K562 (cell line): ENCODE measurements around the gene KIAA1958.

Experiments used
- FOXA3 ChIP-seq, 2 experiments: fragments of 450-650 bp in 1 of 2; sonication (generic) in 1 of 2; formaldehyde crosslinking; IDR thresholded peaks in 1 of 2; conservative IDR thresholded peaks in 1 of 2; 2 replicates each; pipeline versions ENCODE4 v1.4.0 to v1.8.0; 2020 to 2022; ENCODE audit warnings: mild to moderate bottlenecking in 2 of 2, missing genetic modification reagents in 1 of 2
- GABPA ChIP-seq: fragments of 200-800 bp; sonication (Bioruptor generic); conservative IDR thresholded peaks from 2 replicates; pipeline ENCODE4 v1.6.1; 2016; ENCODE audit warnings: low read depth, missing genetic modification characterization, missing compliant biosample characterization
- HNRNPH1 ChIP-seq: fragments of 200-400 bp; formaldehyde crosslinking; optimal IDR thresholded peaks from 2 replicates; pipeline ENCODE3; 2017; ENCODE audit warnings: low read depth, mild to moderate bottlenecking, low read length, moderate library complexity
- PCBP2 ChIP-seq: fragments of 200-400 bp; formaldehyde crosslinking; IDR thresholded peaks from 2 replicates; pipeline ENCODE4 v1.6.1; 2018; ENCODE audit warnings: low read length, low read depth, mild to moderate bottlenecking, moderate library complexity; ENCODE audit not compliant: poor library complexity, severe bottlenecking
- RAD51 ChIP-seq: fragments of 450-650 bp; IDR thresholded peaks from 2 replicates; pipeline ENCODE4 v1.7.1; 2016; ENCODE audit warnings: low read depth, mild to moderate bottlenecking, borderline replicate concordance
- SIN3A ChIP-seq, 2 experiments: fragments of 150-350 bp in 1 of 2; IDR thresholded peaks; 2 replicates each; pipeline ENCODE4 v1.6.1; 2011 to 2016; ENCODE audit warnings: borderline replicate concordance in 2 of 2, low read depth in 2 of 2, low read length in 2 of 2, mild to moderate bottlenecking in 2 of 2, moderate library complexity in 2 of 2; ENCODE audit not compliant: control insufficient read depth in 1 of 2
- TCF7L2 ChIP-seq: fragments of 150-350 bp; IDR thresholded peaks from 2 replicates; pipeline ENCODE4 v1.6.1; 2016; ENCODE audit warnings: low read depth, mild to moderate bottlenecking, low read length, moderate library complexity
- ZNF707 ChIP-seq: fragments of 250-450 bp; sonication (Bioruptor Pico); conservative IDR thresholded peaks from 2 replicates; pipeline ENCODE4 v1.8.0; 2022; ENCODE audit warnings: inconsistent platforms, mild to moderate bottlenecking, moderate library complexity

DNA sequence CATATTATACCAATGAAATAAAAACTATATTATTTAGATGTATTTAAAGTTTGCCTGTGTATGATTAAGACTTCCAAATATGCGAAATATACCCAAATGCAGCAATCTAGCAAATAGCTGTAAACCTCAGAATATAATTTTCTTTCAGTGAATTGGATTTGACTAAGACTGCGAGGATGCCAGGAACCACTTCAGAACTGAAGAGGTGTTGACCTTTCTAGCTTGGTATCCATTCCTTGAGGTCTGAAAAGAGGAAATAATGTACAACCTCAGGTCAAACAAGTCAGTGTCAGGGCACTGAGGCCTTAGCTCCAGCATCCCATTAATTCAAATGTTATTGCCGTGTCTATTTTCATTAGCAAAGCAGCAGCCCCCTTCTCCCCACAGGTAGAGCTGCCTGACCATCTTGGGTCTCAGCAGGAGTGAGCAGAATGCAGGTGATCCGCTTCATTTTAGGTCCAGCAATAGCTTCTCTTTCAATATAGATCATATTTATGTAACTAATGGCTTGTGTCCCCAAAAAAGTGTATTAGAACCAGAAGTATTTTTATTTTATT lies 100.0 kb downstream of the KIAA1958 start:
- TF ChIP-seq ZNF707 (no peak), PCBP2 (no peak), RAD51 (no peak), SIN3A (IDR thresholded peaks at IDR 0.05; ENCODE audit: borderline replicate concordance in 2 of 2, control insufficient read depth in 1 of 2, low read depth in 2 of 2, low read length in 2 of 2) (no peak), HNRNPH1 (no peak), TCF7L2 (no peak), GABPA (tag) (no peak), FOXA3 (CRISPR knock-in tag; conservative IDR thresholded peaks at IDR 0.05 in 1 of 2, IDR thresholded peaks at IDR 0.05 in 1 of 2) (no peak)
